Spleen (tissue), 11 donors: Measurements from ENCODE around the gene FHL1. TPM values are rescaled to one million over a fixed set of nuclear protein-coding genes. Genes with fewer than 3 reads are reported as not detected.

ENCODE experiments used
- DNase-seq: peaks from one replicate; pipeline ENCODE4 v3.0.0-alpha.2; 2020
- H3K27ac ChIP-seq, 8 donors: fragments of 200-600 bp; sonication (generic) in 7 of 8; 1 replicate in 4 of 8; 2 replicates in 4 of 8; pipeline versions ENCODE4 v1.5.0 to v1.8.0; 2016 to 2021; ENCODE audit warnings: inconsistent platforms in 4 of 8, mild to moderate bottlenecking in 4 of 8, moderate library complexity in 1 of 8
- H3K27me3 ChIP-seq, 7 donors: fragments of 200-600 bp; sonication (generic) in 6 of 7; replicated peaks in 1 of 7; 1 replicate in 4 of 7; 2 replicates in 3 of 7; pipeline versions ENCODE4 v1.5.0 to v1.8.0; 2016 to 2021; ENCODE audit warnings: inconsistent platforms in 3 of 7, mild to moderate bottlenecking in 1 of 7
- H3K36me3 ChIP-seq, 6 donors: fragments of 200-600 bp; sonication (generic) in 5 of 6; 1 replicate in 4 of 6; 2 replicates in 2 of 6; pipeline versions ENCODE4 v1.5.0 to v1.8.0; 2016 to 2021; ENCODE audit warnings: inconsistent platforms in 2 of 6
- H3K4me1 ChIP-seq, 6 donors: fragments of 200-600 bp; sonication (generic) in 5 of 6; 1 replicate in 3 of 6; 2 replicates in 3 of 6; pipeline versions ENCODE4 v1.5.0 to v1.8.0; 2016 to 2021; ENCODE audit warnings: inconsistent platforms in 3 of 6
- H3K4me3 ChIP-seq, 8 donors: fragments of 200-600 bp; sonication (generic) in 7 of 8; 1 replicate in 4 of 8; 2 replicates in 4 of 8; pipeline versions ENCODE4 v1.5.0 to v1.8.0; 2016 to 2021; ENCODE audit warnings: inconsistent platforms in 4 of 8, mild to moderate bottlenecking in 4 of 8, moderate library complexity in 2 of 8
- H3K9me3 ChIP-seq, 8 donors: fragments of 200-600 bp; sonication (generic) in 7 of 8; 1 replicate in 4 of 8; 2 replicates in 4 of 8; pipeline versions ENCODE4 v1.5.0 to v1.8.0; 2016 to 2021; ENCODE audit warnings: inconsistent platforms in 4 of 8
- POLR2A ChIP-seq, 3 donors: fragments of 450-650 bp; IDR thresholded peaks; one replicate each; pipeline ENCODE4 v1.5.1; 2017; ENCODE audit warnings: antibody characterized with exemption in 3 of 3, mild to moderate bottlenecking in 1 of 3
- POLR2AphosphoS5 ChIP-seq, 3 donors: sonication (generic); formaldehyde crosslinking; IDR thresholded peaks; one replicate each; pipeline ENCODE4 v1.5.1; 2017; ENCODE audit warnings: antibody characterized with exemption in 3 of 3
- WGBS, 5 donors: extraction: QIAGEN DNeasy Blood & Tissue Kit in 3 of 5; methylation state at CpG; one replicate each; pipeline versions ENCODE4 v1.1.5 to v1.1.7; 2013 to 2018; 5-methylcytosine and 5-hydroxymethylcytosine counted together
- intact Hi-C: fragments of 100-400 bp; cut with DNase I; formaldehyde crosslinking; loops from one replicate; pipeline ENCODE4 v1.15.0; 2023; ENCODE audit warnings: low total_unique reads
- polyA plus RNA-seq, 3 donors: library from polyadenylated mRNA; stranded (reverse); fragments of 200-250 nt; gene quantifications; one replicate each; pipeline ENCODE4 v1.2.1, GENCODE V29; 2013
- total RNA-seq, 7 donors: library from RNA; depleted of rRNA in 3 of 7; stranded (reverse); fragments of >200 nt in 3 of 7; fragmentation: NEBNext Ultra II Directional in 4 of 7; extraction: Animal tissue kit (Norgen Biotek cat#: 25700) in 4 of 7; gene quantifications; one replicate each; pipeline versions ENCODE4 v1.1.0 to v1.2.1, GENCODE V29; 2016 to 2021
- TF ChIP-seq, protein P1 (sequence below), 11 experiments: fragments of 200-600 bp in 7 of 11; fragments of 450-650 bp in 4 of 11; sonication (generic) in 4 of 11; IDR thresholded peaks in 8 of 11; conservative IDR thresholded peaks in 3 of 11; 1 replicate in 7 of 11; 2 replicates in 4 of 11; pipeline versions ENCODE4 v1.4.0 to v1.8.0; 2016 to 2021; ENCODE audit warnings: antibody characterized with exemption in 11 of 11, inconsistent platforms in 4 of 11, mild to moderate bottlenecking in 1 of 11
- donor health status: healthy with polysubstance abuse.
- donor health status: DM: no; HTN: no; CAD: no; lungs with moderate emphysema.
- donor health status: DM: no; HTN: no; CAD: no.
- donor health status: Bipolar disorder and iron deficiency.
- donor health status: healthy.
- donor health status: DM: no; HTN: no; CAD: no.
- donor health status: DM: yes; HTN: yes; CAD: no.

FHL1 gene
- total and polyA plus RNA-seq, 10 donors: 33.0 to 108 (median 61.5) TPM

DNA sequence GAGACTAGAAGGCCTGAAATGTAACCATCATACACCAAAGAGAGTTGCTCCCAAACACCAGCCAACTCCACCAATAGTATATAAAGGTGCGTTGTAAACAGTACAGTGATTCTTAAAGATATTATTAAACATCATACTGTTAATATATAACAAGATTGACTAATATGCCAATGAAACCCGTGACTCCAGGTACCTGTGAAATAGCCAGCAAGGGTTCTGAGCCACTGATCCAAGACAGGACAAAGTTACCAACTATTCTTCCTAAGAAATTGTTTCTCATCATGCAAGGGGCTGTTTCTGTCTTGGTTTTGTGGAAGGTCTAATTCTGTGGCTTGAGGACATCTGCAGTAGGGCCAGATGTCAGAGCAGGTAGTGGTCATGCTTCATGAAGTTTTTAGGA, 47.2 kb downstream of the FHL1 start:
- WGBS, 5 donors: 73 to 100% (median 94%) methylated on average over 2 of the region's 2 CpGs
- no peak for DNase-seq
- Histone ChIP-seq H3K9me3 (no peaks in the 10 kb centered on the region), H3K4me3 (no peak overlapping the region), H3K27ac (no peak overlapping the region), H3K4me1 (peaks cover 3 to 30% (median 8%) of the 10 kb centered on the region in 6 donors), H3K36me3 (no peaks in the 10 kb centered on the region), H3K27me3 (no peaks in the 10 kb centered on the region)
- intact Hi-C loops: no loop called here
- TF ChIP-seq POLR2A (IDR thresholded peaks at IDR 0.05) (no peak), POLR2AphosphoS5 (IDR thresholded peaks at IDR 0.05) (no peak)
- TF ChIP-seq, protein P1, sequence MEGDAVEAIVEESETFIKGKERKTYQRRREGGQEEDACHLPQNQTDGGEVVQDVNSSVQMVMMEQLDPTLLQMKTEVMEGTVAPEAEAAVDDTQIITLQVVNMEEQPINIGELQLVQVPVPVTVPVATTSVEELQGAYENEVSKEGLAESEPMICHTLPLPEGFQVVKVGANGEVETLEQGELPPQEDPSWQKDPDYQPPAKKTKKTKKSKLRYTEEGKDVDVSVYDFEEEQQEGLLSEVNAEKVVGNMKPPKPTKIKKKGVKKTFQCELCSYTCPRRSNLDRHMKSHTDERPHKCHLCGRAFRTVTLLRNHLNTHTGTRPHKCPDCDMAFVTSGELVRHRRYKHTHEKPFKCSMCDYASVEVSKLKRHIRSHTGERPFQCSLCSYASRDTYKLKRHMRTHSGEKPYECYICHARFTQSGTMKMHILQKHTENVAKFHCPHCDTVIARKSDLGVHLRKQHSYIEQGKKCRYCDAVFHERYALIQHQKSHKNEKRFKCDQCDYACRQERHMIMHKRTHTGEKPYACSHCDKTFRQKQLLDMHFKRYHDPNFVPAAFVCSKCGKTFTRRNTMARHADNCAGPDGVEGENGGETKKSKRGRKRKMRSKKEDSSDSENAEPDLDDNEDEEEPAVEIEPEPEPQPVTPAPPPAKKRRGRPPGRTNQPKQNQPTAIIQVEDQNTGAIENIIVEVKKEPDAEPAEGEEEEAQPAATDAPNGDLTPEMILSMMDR (IDR thresholded peaks at IDR 0.05 in 8 of 11, conservative IDR thresholded peaks at IDR 0.05 in 3 of 11): no peak

DNA sequence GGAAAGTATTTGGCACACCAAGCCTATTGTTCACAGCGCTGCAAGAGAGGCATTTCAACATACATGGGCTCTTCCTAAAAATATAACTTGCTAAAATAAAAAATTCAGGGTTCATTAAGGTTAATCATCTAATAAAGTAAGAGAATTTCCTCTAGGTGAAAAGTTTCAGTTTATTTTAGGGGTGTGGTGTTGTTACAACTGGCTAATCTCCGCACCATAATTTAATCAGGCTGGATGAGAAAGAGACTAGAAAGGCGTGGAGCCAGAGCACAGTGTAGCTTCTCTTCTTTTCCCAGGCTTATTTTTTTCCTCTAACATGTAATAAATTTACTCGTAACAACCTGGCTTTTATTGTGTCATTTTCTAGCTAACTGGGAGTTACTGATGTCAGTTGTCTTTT, 47.9 kb downstream of the FHL1 start:
- 70 to 83% (median 74%) methylated on average over 4 of the region's 4 CpGs for WGBS, 5 donors
- Histone ChIP-seq H3K9me3 (no peaks in the 10 kb centered on the region), H3K4me1 (peaks cover 3 to 23% (median 11%) of the 10 kb centered on the region in 6 donors), H3K36me3 (no peaks in the 10 kb centered on the region), H3K27ac (no peak overlapping the region), H3K27me3 (no peaks in the 10 kb centered on the region), H3K4me3 (no peak overlapping the region)
- TF ChIP-seq, protein P1 (IDR thresholded peaks at IDR 0.05 in 8 of 11, conservative IDR thresholded peaks at IDR 0.05 in 3 of 11): no peak
- TF ChIP-seq POLR2A (IDR thresholded peaks at IDR 0.05) (no peak), POLR2AphosphoS5 (IDR thresholded peaks at IDR 0.05) (no peak)
- DNase-seq: no peak
- intact Hi-C loops: no loop called here

DNA sequence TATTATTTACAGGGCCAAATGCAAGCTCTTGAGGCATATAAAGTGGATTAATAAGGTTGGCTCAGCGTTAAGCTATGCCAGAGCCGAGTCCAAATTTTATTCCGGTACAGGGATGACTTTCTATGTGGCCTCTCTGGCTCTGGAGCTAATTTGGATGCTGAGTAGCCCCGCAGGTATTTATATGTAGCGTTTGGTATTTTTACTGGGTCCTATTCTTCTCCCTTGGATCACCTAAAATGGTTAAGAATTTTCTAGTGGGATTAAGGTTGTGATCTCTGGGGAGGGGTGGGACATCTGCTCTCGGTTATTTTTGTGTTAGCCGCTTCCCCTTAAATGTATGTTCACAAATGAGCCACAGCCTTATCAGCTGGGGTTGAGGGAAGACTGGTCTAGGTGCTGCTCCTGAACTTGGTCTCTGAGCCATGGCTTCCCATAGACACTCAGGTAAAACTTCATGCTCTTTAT, 49.4 kb downstream of the FHL1 start:
- TF ChIP-seq, protein P1 (IDR thresholded peaks at IDR 0.05 in 8 of 11, conservative IDR thresholded peaks at IDR 0.05 in 3 of 11): no peak
- TF ChIP-seq POLR2A (IDR thresholded peaks at IDR 0.05): no peak
- no peak for TF ChIP-seq POLR2AphosphoS5 (IDR thresholded peaks at IDR 0.05)
- no peak overlapping the region for H3K27ac ChIP-seq
- peaks cover 3 to 21% (median 11%) of the 10 kb centered on the region in 6 donors for H3K4me1 ChIP-seq
- WGBS, 5 donors: 74 to 90% (median 78%) methylated on average over 7 of the region's 7 CpGs
- no peaks in the 10 kb centered on the region for H3K27me3 ChIP-seq
- DNase-seq: no peak
- no peaks in the 10 kb centered on the region for H3K36me3 ChIP-seq
- H3K4me3 ChIP-seq: no peak overlapping the region
- intact Hi-C loops: no loop called here
- H3K9me3 ChIP-seq: no peaks in the 10 kb centered on the region

DNA sequence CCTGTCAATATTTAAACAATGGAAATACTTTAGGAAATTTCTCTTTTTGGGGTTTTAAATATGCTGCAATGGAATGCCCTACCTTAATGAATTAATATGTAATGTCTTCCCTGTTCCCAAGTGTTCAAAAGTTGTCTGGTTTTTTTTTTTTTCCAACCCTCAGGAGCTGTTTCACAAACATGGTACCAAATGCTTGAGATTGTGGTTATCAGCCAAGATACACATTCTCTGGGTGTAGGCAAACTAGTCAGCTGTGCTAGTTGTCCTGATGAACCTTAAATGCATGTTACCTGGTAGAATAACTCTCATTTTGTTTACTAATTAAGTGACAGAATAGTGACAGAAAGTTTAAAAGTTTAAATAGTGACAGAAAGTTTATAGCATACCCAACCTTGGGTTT, 50.7 kb downstream of the FHL1 start:
- no peak overlapping the region for H3K27ac ChIP-seq
- DNase-seq: no peak
- intact Hi-C loops: no loop called here
- no peak overlapping the region for H3K4me3 ChIP-seq
- peaks cover 0 to 12% (median 10%) of the 10 kb centered on the region in 6 donors for H3K4me1 ChIP-seq
- no peaks in the 10 kb centered on the region for H3K27me3 ChIP-seq
- no peaks in the 10 kb centered on the region for H3K36me3 ChIP-seq
- H3K9me3 ChIP-seq: no peaks in the 10 kb centered on the region
- TF ChIP-seq POLR2AphosphoS5 (IDR thresholded peaks at IDR 0.05): no peak
- TF ChIP-seq POLR2A (IDR thresholded peaks at IDR 0.05): no peak
- TF ChIP-seq, protein P1 (IDR thresholded peaks at IDR 0.05 in 8 of 11, conservative IDR thresholded peaks at IDR 0.05 in 3 of 11): no peak
